HG02588 (cell line): Measurements from ENCODE around the gene NUMB.

Source experiments
- ATAC-seq: cut with Tn5 transposase; IDR thresholded peaks from one replicate; pipeline ENCODE4 v1.9.1; 2021; ENCODE audit warnings: mild to moderate bottlenecking, moderate library complexity; ENCODE audit not compliant: unreplicated experiment

Gene NUMB

GRCh38 chr14:73248108-73248868, 210.1 kb downstream of the NUMB start:
- ATAC-seq = no peak

GRCh38 chr14:73246387-73247150, 211.8 kb downstream of the NUMB start:
- ATAC-seq = no peak

GRCh38 chr14:73245480-73246325, 212.6 kb downstream of the NUMB start:
- peak; percentile 53 for ATAC-seq

- ATAC-seq = no peak
Observed at GRCh38 chr14:73244541-73245290, 213.6 kb downstream of the NUMB start.

DNA sequence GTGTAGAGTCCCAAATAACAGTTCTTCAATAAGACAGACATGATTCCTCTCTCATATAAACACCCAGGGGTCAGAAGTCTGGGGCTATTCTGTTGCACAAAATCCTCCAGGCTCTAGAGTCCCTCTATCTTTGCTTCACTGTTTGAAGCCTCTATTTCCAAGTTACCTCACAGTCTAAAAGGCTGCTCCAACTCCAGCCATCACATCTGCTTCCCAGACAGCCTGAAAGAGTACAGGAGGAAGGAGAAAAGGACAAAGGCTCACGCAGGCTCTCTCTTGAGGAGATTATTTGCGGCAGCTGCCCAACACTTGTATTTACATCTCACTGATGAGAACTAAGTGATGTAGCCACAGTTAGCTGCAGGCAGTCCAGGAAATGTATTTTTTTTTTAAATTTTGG, 214.6 kb downstream of the NUMB start:
- ATAC-seq = no peak

DNA sequence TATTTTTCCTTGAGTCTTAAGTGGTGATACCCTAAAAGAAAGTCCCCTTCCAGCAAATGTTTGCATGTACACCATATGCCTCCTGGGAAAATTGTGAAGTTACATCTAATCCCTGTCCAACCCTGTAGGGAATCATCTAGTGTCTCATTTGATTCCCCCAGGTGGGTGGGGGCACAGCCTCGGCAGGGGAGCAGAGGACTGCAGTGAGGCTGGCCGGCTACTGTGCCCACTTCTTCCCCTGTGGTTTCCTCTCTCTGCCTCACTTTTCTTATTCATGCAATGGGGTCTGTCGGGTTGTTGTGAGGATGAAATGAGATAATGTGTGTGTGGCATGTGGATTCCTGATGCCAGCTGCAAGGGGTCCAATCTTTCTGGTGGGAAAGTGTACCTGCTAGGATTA, 215.0 kb downstream of the NUMB start:
- no peak for ATAC-seq

- no peak for ATAC-seq
Observed at GRCh38 chr14:73242357-73242901, 215.9 kb downstream of the NUMB start.

GRCh38 chr14:73241481-73242165, 216.7 kb downstream of the NUMB start:
- no peak for ATAC-seq

DNA sequence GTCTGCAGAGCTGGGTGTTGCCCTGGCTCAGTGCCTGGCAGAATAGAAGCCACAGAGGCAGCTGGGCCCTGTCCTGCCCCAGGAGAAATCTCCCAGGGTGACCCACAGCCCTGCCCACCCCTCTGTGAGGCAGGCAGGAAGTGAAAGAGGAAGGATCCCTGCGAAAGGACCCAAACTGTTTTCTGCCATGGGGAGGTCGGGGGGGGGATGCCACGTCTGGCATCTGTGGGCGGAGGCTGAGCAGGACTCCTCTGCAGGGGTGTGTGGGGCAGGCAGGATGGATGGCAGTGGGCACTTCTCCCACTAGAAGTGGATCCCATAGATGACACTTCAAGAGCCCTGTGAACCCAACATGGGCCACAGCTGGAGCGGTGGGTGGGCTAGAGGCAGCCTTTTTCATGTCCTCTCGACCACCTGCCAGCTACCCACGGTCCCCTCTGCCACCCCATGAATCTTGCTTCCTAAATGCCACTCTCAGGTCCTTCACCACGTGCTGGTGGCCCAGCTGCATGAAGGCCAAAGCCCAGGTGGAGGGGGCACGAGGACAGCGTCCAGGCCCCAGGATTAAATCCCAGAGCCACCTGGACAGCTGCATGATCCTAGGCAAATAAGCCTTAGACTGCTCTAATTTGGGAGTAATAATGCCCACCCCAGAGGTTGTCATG, 217.4 kb downstream of the NUMB start:
- ATAC-seq = no peak

GRCh38 chr14:73239393-73240241, 218.7 kb downstream of the NUMB start:
- ATAC-seq = no peak

GRCh38 chr14:73238941-73239340, 219.4 kb downstream of the NUMB start:
- no peak for ATAC-seq

- ATAC-seq = no peak
Observed at GRCh38 chr14:73238424-73238852, 219.9 kb downstream of the NUMB start.

- ATAC-seq = no peak
Observed at GRCh38 chr14:73237786-73238423, 220.4 kb downstream of the NUMB start.

DNA sequence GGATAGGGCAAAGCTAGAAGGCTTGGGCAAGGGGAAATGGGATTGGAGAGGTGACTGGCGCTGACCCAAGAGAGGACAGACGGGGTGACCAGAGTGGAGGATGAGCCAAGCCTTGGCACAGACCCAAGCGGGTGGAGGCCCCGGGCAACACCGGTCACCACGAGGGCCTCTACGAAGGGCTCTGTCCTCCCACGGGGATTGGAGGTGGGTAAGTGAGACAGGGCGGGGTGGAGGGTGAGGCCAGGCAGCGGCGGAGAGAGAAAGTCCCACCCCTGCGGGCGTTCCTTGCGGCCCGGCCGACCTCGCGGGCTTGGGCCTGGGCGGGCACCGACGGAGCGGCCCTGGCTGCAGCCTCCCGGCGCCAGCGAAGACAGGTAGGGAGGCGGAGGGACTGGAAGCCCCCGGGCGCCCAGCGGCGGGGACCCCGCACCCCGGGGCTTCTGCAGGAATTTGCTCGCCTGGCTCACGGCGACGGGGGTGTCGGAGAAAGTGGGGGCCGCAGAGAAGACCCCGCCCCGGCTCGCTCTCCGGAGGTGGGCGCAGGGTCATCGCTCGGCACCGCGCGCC, 221.0 kb downstream of the NUMB start, which contains the start of gene PAPLN:
Gene PAPLN (plus strand): TSS at position 288 of the 567 bp plus-strand sequence. CDS start 2,273 bp downstream, outside the sequence.
- no peak for ATAC-seq

GRCh38 chr14:73236752-73237218, 221.6 kb downstream of the NUMB start:
- ATAC-seq = no peak

- ATAC-seq = no peak
Observed at GRCh38 chr14:73236157-73236556, 222.2 kb downstream of the NUMB start.

DNA sequence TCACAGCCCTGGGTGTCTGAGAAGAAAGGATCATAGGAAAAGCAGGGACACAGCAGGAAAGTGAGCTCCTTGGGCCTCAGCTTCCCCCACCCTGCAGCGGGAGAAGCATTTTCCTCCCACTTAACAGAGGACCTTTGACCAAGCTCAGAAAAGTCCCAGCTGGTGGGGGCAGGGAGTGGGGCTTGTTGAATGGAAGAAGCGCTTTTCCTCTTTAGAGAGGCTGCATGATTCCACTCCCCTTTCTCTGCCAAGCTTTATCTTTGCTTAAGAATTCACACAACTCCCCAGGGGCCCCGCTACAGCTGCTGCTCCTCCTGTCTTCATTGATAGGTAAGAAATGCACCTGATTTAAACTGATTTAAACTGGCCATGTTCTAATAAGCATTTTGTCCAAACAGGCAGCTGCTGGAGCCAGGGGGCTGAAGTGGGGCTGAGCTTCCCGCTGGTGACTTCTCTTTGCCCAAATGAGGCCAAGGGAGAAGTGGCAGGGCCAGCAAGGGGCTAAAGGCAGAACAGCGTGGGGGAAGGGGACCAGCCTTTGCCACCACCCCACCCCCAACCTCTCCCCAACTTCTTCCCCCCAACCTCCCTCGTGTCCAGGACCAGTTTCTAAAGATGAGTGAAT, 222.7 kb downstream of the NUMB start:
- no peak for ATAC-seq
